ENCODE data around the gene ARHGAP42. TPM values are rescaled to one million over a fixed set of nuclear protein-coding genes. Genes with fewer than 3 reads are reported as not detected.

The ARHGAP42 gene
- total RNA-seq, 2 donors from 2014 or later: not detected

GRCh38 chr11:100825626-100826025, 138.5 kb downstream of the ARHGAP42 start:
- H3K4me1 Mint-ChIP-seq: no peaks in the 10 kb centered on the region
- no peak overlapping the region for H3K4me3 Mint-ChIP-seq
- no peaks in the 10 kb centered on the region for H3K36me3 Mint-ChIP-seq (ENCODE audit: low read depth)
- H3K27me3 Mint-ChIP-seq: no peaks in the 10 kb centered on the region
- no peak for ATAC-seq (replicated peaks)
- H3K27ac Mint-ChIP-seq: no peak overlapping the region
- peaks cover 3% of the 10 kb centered on the region for H3K9me3 Mint-ChIP-seq

- Mint-ChIP-seq H3K4me1 (no peaks in the 10 kb centered on the region), H3K4me3 (no peak overlapping the region), H3K27ac (no peak overlapping the region), H3K9me3 (peaks cover 5% of the 10 kb centered on the region), H3K27me3 (no peaks in the 10 kb centered on the region), H3K36me3 (ENCODE audit: low read depth) (no peaks in the 10 kb centered on the region)
- no peak for ATAC-seq (replicated peaks)
These were observed 141.0 kb downstream of the ARHGAP42 start for GRCh38 chr11:100827934-100828661.

GRCh38 chr11:100830274-100830673, 143.2 kb downstream of the ARHGAP42 start:
- no peak for ATAC-seq (replicated peaks)
- H3K9me3 Mint-ChIP-seq: peaks cover 5% of the 10 kb centered on the region
- no peaks in the 10 kb centered on the region for H3K27me3 Mint-ChIP-seq
- H3K4me3 Mint-ChIP-seq: no peak overlapping the region
- no peak overlapping the region for H3K27ac Mint-ChIP-seq
- no peaks in the 10 kb centered on the region for H3K4me1 Mint-ChIP-seq
- no peaks in the 10 kb centered on the region for H3K36me3 Mint-ChIP-seq (ENCODE audit: low read depth)

GRCh38 chr11:100830978-100831732, 144.1 kb downstream of the ARHGAP42 start:
- no peaks in the 10 kb centered on the region for H3K36me3 Mint-ChIP-seq (ENCODE audit: low read depth)
- H3K9me3 Mint-ChIP-seq: peaks cover 5% of the 10 kb centered on the region
- no peak overlapping the region for H3K27ac Mint-ChIP-seq
- H3K27me3 Mint-ChIP-seq: no peaks in the 10 kb centered on the region
- ATAC-seq (replicated peaks): no peak
- no peak overlapping the region for H3K4me3 Mint-ChIP-seq
- no peaks in the 10 kb centered on the region for H3K4me1 Mint-ChIP-seq

GRCh38 chr11:100831929-100832494, 144.9 kb downstream of the ARHGAP42 start:
- Mint-ChIP-seq H3K36me3 (ENCODE audit: low read depth) (no peaks in the 10 kb centered on the region), H3K27me3 (no peaks in the 10 kb centered on the region), H3K4me3 (no peak overlapping the region), H3K9me3 (peaks cover 5% of the 10 kb centered on the region), H3K27ac (no peak overlapping the region), H3K4me1 (no peaks in the 10 kb centered on the region)
- no peak for ATAC-seq (replicated peaks)

- ATAC-seq (replicated peaks): no peak
- no peak overlapping the region for H3K27ac Mint-ChIP-seq
- peaks cover 5% of the 10 kb centered on the region for H3K9me3 Mint-ChIP-seq
- no peaks in the 10 kb centered on the region for H3K36me3 Mint-ChIP-seq (ENCODE audit: low read depth)
- H3K4me1 Mint-ChIP-seq: no peaks in the 10 kb centered on the region
- no peaks in the 10 kb centered on the region for H3K27me3 Mint-ChIP-seq
- no peak overlapping the region for H3K4me3 Mint-ChIP-seq
These were observed 145.7 kb downstream of the ARHGAP42 start for GRCh38 chr11:100832829-100833228.

GRCh38 chr11:100833276-100833675, 146.2 kb downstream of the ARHGAP42 start:
- Mint-ChIP-seq H3K4me1 (no peaks in the 10 kb centered on the region), H3K27ac (no peak overlapping the region), H3K9me3 (peaks cover 5% of the 10 kb centered on the region), H3K27me3 (no peaks in the 10 kb centered on the region), H3K36me3 (ENCODE audit: low read depth) (no peaks in the 10 kb centered on the region), H3K4me3 (no peak overlapping the region)
- ATAC-seq (replicated peaks): no peak

- Mint-ChIP-seq H3K36me3 (ENCODE audit: low read depth) (no peaks in the 10 kb centered on the region), H3K4me1 (no peaks in the 10 kb centered on the region), H3K9me3 (no peaks in the 10 kb centered on the region), H3K27ac (no peak overlapping the region), H3K4me3 (no peak overlapping the region), H3K27me3 (no peaks in the 10 kb centered on the region)
- ATAC-seq (replicated peaks): no peak
These were observed 148.8 kb downstream of the ARHGAP42 start for GRCh38 chr11:100835854-100836253.

GRCh38 chr11:100837311-100837710, 150.2 kb downstream of the ARHGAP42 start:
- Mint-ChIP-seq H3K4me1 (no peaks in the 10 kb centered on the region), H3K27ac (no peak overlapping the region), H3K9me3 (no peaks in the 10 kb centered on the region), H3K4me3 (no peak overlapping the region), H3K36me3 (ENCODE audit: low read depth) (no peaks in the 10 kb centered on the region), H3K27me3 (no peaks in the 10 kb centered on the region)
- ATAC-seq (replicated peaks): no peak

GRCh38 chr11:100841711-100842407, 154.8 kb downstream of the ARHGAP42 start:
- Mint-ChIP-seq H3K36me3 (ENCODE audit: low read depth) (no peaks in the 10 kb centered on the region), H3K9me3 (peaks cover 9% of the 10 kb centered on the region)

GRCh38 chr11:100847696-100848216, 160.7 kb downstream of the ARHGAP42 start:
- no peak overlapping the region for H3K4me3 Mint-ChIP-seq
- H3K4me1 Mint-ChIP-seq: no peaks in the 10 kb centered on the region
- peaks cover 6% of the 10 kb centered on the region for H3K9me3 Mint-ChIP-seq
- no peak for ATAC-seq (replicated peaks)
- H3K27ac Mint-ChIP-seq: no peak overlapping the region
- H3K27me3 Mint-ChIP-seq: no peaks in the 10 kb centered on the region
- no peaks in the 10 kb centered on the region for H3K36me3 Mint-ChIP-seq (ENCODE audit: low read depth)

More at GRCh38 chr11:100841711-100842407, 154.8 kb downstream of the ARHGAP42 start:
- no peaks in the 10 kb centered on the region for H3K27me3 Mint-ChIP-seq
- H3K4me3 Mint-ChIP-seq: no peak overlapping the region
- H3K4me1 Mint-ChIP-seq: no peaks in the 10 kb centered on the region
- no peak for ATAC-seq (replicated peaks)
- H3K27ac Mint-ChIP-seq: no peak overlapping the region

GRCh38 chr11:100849009-100849900, 162.2 kb downstream of the ARHGAP42 start:
- Mint-ChIP-seq H3K4me3 (no peak overlapping the region), H3K27ac (no peak overlapping the region), H3K27me3 (no peaks in the 10 kb centered on the region), H3K4me1 (no peaks in the 10 kb centered on the region), H3K9me3 (peaks cover 5% of the 10 kb centered on the region), H3K36me3 (ENCODE audit: low read depth) (no peaks in the 10 kb centered on the region)
- ATAC-seq (replicated peaks): no peak

- no peak overlapping the region for H3K27ac Mint-ChIP-seq
- no peaks in the 10 kb centered on the region for H3K36me3 Mint-ChIP-seq (ENCODE audit: low read depth)
- no peak for ATAC-seq (replicated peaks)
- no peaks in the 10 kb centered on the region for H3K27me3 Mint-ChIP-seq
- no peaks in the 10 kb centered on the region for H3K4me1 Mint-ChIP-seq
- H3K9me3 Mint-ChIP-seq: peaks cover 5% of the 10 kb centered on the region
- H3K4me3 Mint-ChIP-seq: no peak overlapping the region
These were observed 162.8 kb downstream of the ARHGAP42 start for GRCh38 chr11:100849901-100850235.

GRCh38 chr11:100851147-100851546, 164.1 kb downstream of the ARHGAP42 start:
- Mint-ChIP-seq H3K27ac (no peak overlapping the region), H3K36me3 (ENCODE audit: low read depth) (no peaks in the 10 kb centered on the region), H3K4me3 (no peak overlapping the region), H3K27me3 (no peaks in the 10 kb centered on the region), H3K9me3 (peaks cover 5% of the 10 kb centered on the region), H3K4me1 (no peaks in the 10 kb centered on the region)
- ATAC-seq (replicated peaks): no peak

Measured in activated T-helper 17 cell treated with anti-CD3 and anti-CD28 coated beads, Interleukin-2, amount 50 U/mL, for 72 hours (primary cell).